Panc1 (cell line): ENCODE measurements around the gene FCGR3A.
"Not testable (repeated sequence)": the region's sequence is repeated elsewhere in the genome, so short reads cannot be mapped to it uniquely, and the experiment has no call there.

Source experiments
- REST ChIP-seq, 2 experiments: IDR thresholded peaks; 2 replicates each; pipeline ENCODE4 v1.6.1; 2011 to 2012; ENCODE audit warnings: low read depth in 2 of 2, control low read depth in 1 of 2, low read length in 1 of 2, mild to moderate bottlenecking in 1 of 2, moderate library complexity in 1 of 2; ENCODE audit not compliant: insufficient read depth in 1 of 2
- TF ChIP-seq, protein P1 (sequence below): fragments of 450-650 bp; IDR thresholded peaks from 2 replicates; pipeline ENCODE4 v1.5.1; 2017; ENCODE audit warnings: mild to moderate bottlenecking

DNA sequence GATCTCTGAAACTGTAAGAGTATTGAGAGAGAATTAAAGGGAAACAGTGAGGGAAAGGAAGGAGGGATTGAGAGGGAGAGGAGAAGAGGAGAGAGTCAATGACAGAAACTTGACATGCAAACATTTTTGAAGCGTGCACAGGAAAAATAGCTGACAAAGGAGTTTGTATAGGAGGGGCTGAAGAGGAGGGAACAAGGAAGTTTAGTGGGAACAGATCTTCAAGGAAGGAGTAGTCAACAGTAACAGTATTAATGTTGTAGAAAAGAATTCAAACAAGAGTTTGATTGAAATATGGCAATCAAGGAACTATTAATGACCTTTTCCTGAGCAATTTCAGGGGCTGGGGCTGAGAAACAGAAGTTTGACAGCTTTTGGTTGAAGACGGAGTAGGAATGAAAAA is 4.0 kb upstream of the FCGR3A start:
- TF ChIP-seq, protein P1, sequence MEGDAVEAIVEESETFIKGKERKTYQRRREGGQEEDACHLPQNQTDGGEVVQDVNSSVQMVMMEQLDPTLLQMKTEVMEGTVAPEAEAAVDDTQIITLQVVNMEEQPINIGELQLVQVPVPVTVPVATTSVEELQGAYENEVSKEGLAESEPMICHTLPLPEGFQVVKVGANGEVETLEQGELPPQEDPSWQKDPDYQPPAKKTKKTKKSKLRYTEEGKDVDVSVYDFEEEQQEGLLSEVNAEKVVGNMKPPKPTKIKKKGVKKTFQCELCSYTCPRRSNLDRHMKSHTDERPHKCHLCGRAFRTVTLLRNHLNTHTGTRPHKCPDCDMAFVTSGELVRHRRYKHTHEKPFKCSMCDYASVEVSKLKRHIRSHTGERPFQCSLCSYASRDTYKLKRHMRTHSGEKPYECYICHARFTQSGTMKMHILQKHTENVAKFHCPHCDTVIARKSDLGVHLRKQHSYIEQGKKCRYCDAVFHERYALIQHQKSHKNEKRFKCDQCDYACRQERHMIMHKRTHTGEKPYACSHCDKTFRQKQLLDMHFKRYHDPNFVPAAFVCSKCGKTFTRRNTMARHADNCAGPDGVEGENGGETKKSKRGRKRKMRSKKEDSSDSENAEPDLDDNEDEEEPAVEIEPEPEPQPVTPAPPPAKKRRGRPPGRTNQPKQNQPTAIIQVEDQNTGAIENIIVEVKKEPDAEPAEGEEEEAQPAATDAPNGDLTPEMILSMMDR = not testable (repeated sequence)
- TF ChIP-seq REST (IDR thresholded peaks at IDR 0.05; ENCODE audit: insufficient read depth in 1 of 2, low read depth in 2 of 2, low read length in 1 of 2) = not testable (repeated sequence)
